ENCODE results near the gene CPN2.
A peak's percentile ranks its signal among the peaks of the same experiment; 100 is the strongest.

The CPN2 gene

GRCh38 chr3:194326192-194326967, 24.7 kb downstream of the CPN2 start:
- TF ChIP-seq CTCF (conservative IDR thresholded peaks at IDR 0.05; ENCODE audit: low read length) = no peak
- no peak overlapping the region for H3K4me3 ChIP-seq (ENCODE audit: low read length)
- DNase-seq (ENCODE audit: low read depth) = peak; percentile 45

- DNase-seq (ENCODE audit: low read depth) = no peak
- no peak for TF ChIP-seq CTCF (conservative IDR thresholded peaks at IDR 0.05; ENCODE audit: low read length)
- no peak overlapping the region for H3K4me3 ChIP-seq (ENCODE audit: low read length)
Measured at GRCh38 chr3:194325424-194326153, 25.5 kb downstream of the CPN2 start.

- DNase-seq (ENCODE audit: low read depth) = no peak
- no peak overlapping the region for H3K4me3 ChIP-seq (ENCODE audit: low read length)
- no peak for TF ChIP-seq CTCF (conservative IDR thresholded peaks at IDR 0.05; ENCODE audit: low read length)
Measured at GRCh38 chr3:194324823-194325327, 26.3 kb downstream of the CPN2 start.

GRCh38 chr3:194323785-194324735, 27.1 kb downstream of the CPN2 start:
- TF ChIP-seq CTCF (conservative IDR thresholded peaks at IDR 0.05; ENCODE audit: low read length) = no peak
- DNase-seq (ENCODE audit: low read depth) = peak; percentile 64
- peak overlapping the region; percentile 39 for H3K4me3 ChIP-seq (ENCODE audit: low read length)

- DNase-seq (ENCODE audit: low read depth) = peak; percentile 43
- H3K4me3 ChIP-seq (ENCODE audit: low read length) = no peak overlapping the region
- no peak for TF ChIP-seq CTCF (conservative IDR thresholded peaks at IDR 0.05; ENCODE audit: low read length)
Measured at GRCh38 chr3:194322678-194323211, 28.4 kb downstream of the CPN2 start.
